HCT116 (cell line): ENCODE results near the gene SGK1. TPM values are rescaled to one million over a fixed set of nuclear protein-coding genes. Genes with fewer than 3 reads are reported as not detected.

Experiments used
- ATAC-seq: fragments of 200-7000 bp; cut with Tn5 transposase; 2 replicates; pipeline ENCODE4 v1.9.1; 2020; ENCODE audit warnings: mild to moderate bottlenecking, moderate library complexity
- BruUV-seq: library from RNA; stranded (reverse); fragments of 400-500 nt; replicated peaks from 2 replicates; lab custom pipeline; 2021; lab: Mats Ljungman, UMichigan
- CTCF ChIA-PET: fragments of 300-600 bp; sonication (Branson Sonifier 250); formaldehyde crosslinking; loops from one replicate; lab custom pipeline; 2021; ENCODE audit warnings: antibody characterized with exemption; lab: Charles Lee
- POLR2A ChIA-PET: fragments of 300-600, 350-600 bp; sonication (Branson Sonifier 250); formaldehyde crosslinking; loops from one replicate; lab custom pipeline; 2021; ENCODE audit warnings: antibody characterized with exemption; lab: Charles Lee
- RAD21 ChIA-PET, 2 experiments: fragments of 300-600 bp; sonication (Branson Sonifier 250); formaldehyde crosslinking; loops; one replicate each; lab custom pipeline; 2023; ENCODE audit warnings: low total read pairs in 2 of 2; ENCODE audit not compliant: uncharacterized antibody in 2 of 2, unreplicated experiment in 2 of 2, low non-redundant PET in 1 of 2; lab: Charles Lee
- DNase-seq: peaks from one replicate; pipeline ENCODE4 v3.0.0-alpha.2; 2010; ENCODE audit warnings: low read depth, low spot score
- H2AFZ ChIP-seq: fragments of 200-600 bp; shearing (Covaris generic), sonication (generic); 2 replicates; pipeline ENCODE4 v1.6.1; 2017; ENCODE audit warnings: low read depth, mixed run types, mixed read lengths, antibody characterized with exemption, low read length; ENCODE audit not compliant: poor library complexity, severe bottlenecking
- H3K27ac ChIP-seq: 2 replicates; pipeline ENCODE4 v1.5.1; 2012; ENCODE audit warnings: low read depth, low read length
- H3K27me3 ChIP-seq: fragments of 200-600 bp; sonication (generic); 2 replicates; pipeline ENCODE4 v1.6.1; 2016; ENCODE audit warnings: mixed run types, low read length, mixed read lengths; ENCODE audit not compliant: insufficient read depth
- H3K36me3 ChIP-seq, 2 experiments: fragments of 200-500 bp in 1 of 2; fragments of 200-600 bp in 1 of 2; sonication (Bioruptor generic) in 1 of 2; sonication (generic) in 1 of 2; 2 replicates each; pipeline versions ENCODE4 v1.5.1 to v1.6.1; 2014 to 2016; ENCODE audit warnings: low read length in 2 of 2, inconsistent platforms in 1 of 2, mixed read lengths in 1 of 2, mixed run types in 1 of 2; ENCODE audit not compliant: insufficient read depth in 2 of 2, control insufficient read depth in 1 of 2
- H3K4me1 ChIP-seq, 2 experiments: fragments of 200-600 bp in 1 of 2; sonication (generic) in 1 of 2; 2 replicates each; pipeline versions ENCODE4 v1.5.1 to v1.6.1; 2012 to 2017; ENCODE audit warnings: low read length in 2 of 2, inconsistent platforms in 1 of 2, mild to moderate bottlenecking in 1 of 2, mixed read lengths in 1 of 2, mixed run types in 1 of 2, moderate library complexity in 1 of 2; ENCODE audit not compliant: insufficient read depth in 2 of 2, control insufficient read depth in 1 of 2
- H3K4me2 ChIP-seq: fragments of 200-600 bp; sonication (generic); 2 replicates; pipeline ENCODE4 v1.6.1; 2017; ENCODE audit warnings: mixed run types, low read length, mixed read lengths
- H3K4me3 ChIP-seq, 2 experiments: fragments of 200-600 bp in 1 of 2; sonication (generic) in 1 of 2; replicated peaks in 1 of 2; 2 replicates each; pipeline ENCODE4 v1.5.1; 2011 to 2016; ENCODE audit warnings: low read length in 2 of 2, control low read depth in 1 of 2, low read depth in 1 of 2, mild to moderate bottlenecking in 1 of 2, mixed read lengths in 1 of 2, mixed run types in 1 of 2
- H3K79me2 ChIP-seq: fragments of 200-600 bp; sonication (generic); 2 replicates; pipeline ENCODE4 v1.6.1; 2017; ENCODE audit warnings: mild to moderate bottlenecking, mixed run types, low read length, moderate library complexity, mixed read lengths; ENCODE audit not compliant: insufficient read depth
- H3K9ac ChIP-seq: fragments of 200-600 bp; sonication (generic); 2 replicates; pipeline ENCODE4 v1.6.1; 2016; ENCODE audit warnings: low read length, mixed read lengths
- H3K9me2 ChIP-seq: fragments of 200-600 bp; sonication (generic), shearing (Covaris generic); 2 replicates; pipeline ENCODE4 v1.6.1; 2017; ENCODE audit warnings: mixed run types, mild to moderate bottlenecking, moderate library complexity; ENCODE audit not compliant: insufficient read depth
- H3K9me3 ChIP-seq, 2 experiments: fragments of 200-500 bp in 1 of 2; fragments of 200-600 bp in 1 of 2; sonication (Bioruptor generic) in 1 of 2; sonication (generic) in 1 of 2; 2 replicates each; pipeline ENCODE4 v1.6.1; 2014 to 2017; ENCODE audit warnings: low read length in 2 of 2, mixed read lengths in 2 of 2, inconsistent platforms in 1 of 2, low read depth in 1 of 2, mild to moderate bottlenecking in 1 of 2, mixed run types in 1 of 2, moderate library complexity in 1 of 2; ENCODE audit not compliant: control insufficient read depth in 1 of 2, insufficient read depth in 1 of 2
- H4K20me1 ChIP-seq: fragments of 200-600 bp; sonication (generic), shearing (Covaris generic); 2 replicates; pipeline ENCODE4 v1.6.1; 2017; ENCODE audit warnings: mixed run types, mild to moderate bottlenecking, moderate library complexity; ENCODE audit not compliant: insufficient read depth
- ATF3 ChIP-seq: IDR thresholded peaks from 2 replicates; pipeline ENCODE4 v1.6.1; 2012
- CBX3 ChIP-seq: IDR thresholded peaks from 2 replicates; pipeline ENCODE4 v1.6.1; 2012; ENCODE audit warnings: low read depth
- EZH2phosphoT487 ChIP-seq: fragments of 200-600 bp; IDR thresholded peaks from 2 replicates; pipeline ENCODE4 v1.6.1; 2018; ENCODE audit warnings: antibody characterized with exemption, borderline replicate concordance
- FOSL1 ChIP-seq: IDR thresholded peaks from 2 replicates; pipeline ENCODE4 v1.6.1; 2012; ENCODE audit warnings: low read depth
- JUND ChIP-seq: IDR thresholded peaks from 2 replicates; pipeline ENCODE4 v1.6.1; 2012
- POLR2A ChIP-seq: IDR thresholded peaks from 2 replicates; pipeline ENCODE4 v1.7.0; 2011; ENCODE audit warnings: borderline replicate concordance; ENCODE audit not compliant: insufficient read depth, insufficient read length; ENCODE audit errors: extremely low read depth
- RAD21 ChIP-seq: IDR thresholded peaks from 2 replicates; pipeline ENCODE4 v1.6.1; 2012; ENCODE audit warnings: low read depth, mild to moderate bottlenecking
- SIN3A ChIP-seq: IDR thresholded peaks from 2 replicates; pipeline ENCODE4 v1.6.1; 2012; ENCODE audit warnings: low read depth
- SP1 ChIP-seq: IDR thresholded peaks from 2 replicates; pipeline ENCODE4 v1.6.1; 2012; ENCODE audit warnings: low read depth
- SRF ChIP-seq: IDR thresholded peaks from 2 replicates; pipeline ENCODE4 v1.6.1; 2012; ENCODE audit warnings: low read depth
- TCF7L2 ChIP-seq: IDR thresholded peaks from 2 replicates; pipeline ENCODE4 v1.7.0; 2011; ENCODE audit warnings: borderline replicate concordance, inconsistent platforms; ENCODE audit not compliant: insufficient read depth, insufficient read length; ENCODE audit errors: extremely low read depth
- YY1 ChIP-seq: IDR thresholded peaks from 2 replicates; pipeline ENCODE4 v1.6.1; 2011; ENCODE audit warnings: low read length, low read depth, moderate library complexity, mild to moderate bottlenecking; ENCODE audit not compliant: insufficient replicate concordance; ENCODE audit errors: extremely low read depth
- ZFX ChIP-seq: fragments of 450-650 bp; IDR thresholded peaks from 2 replicates; pipeline ENCODE4 v1.6.1; 2017
- ZNF274 ChIP-seq: fragments of 200-500 bp; sonication (Bioruptor generic); IDR thresholded peaks from 2 replicates; pipeline ENCODE4 v1.6.1; 2014; ENCODE audit warnings: mild to moderate bottlenecking, low read depth, low read length, inconsistent platforms
- intact Hi-C: fragments of 100-400 bp; cut with micrococcal nuclease; formaldehyde crosslinking; loops from 2 replicates; pipeline ENCODE4 v1.10.0; 2022
- total RNA-seq: library from RNA; stranded (reverse); gene quantifications from one replicate; pipeline ENCODE4 v1.2.1, GENCODE V29; 2021; ENCODE audit not compliant: unreplicated experiment
- TF ChIP-seq, protein P1 (sequence below): IDR thresholded peaks from 2 replicates; pipeline ENCODE4 v1.6.1; 2012
- TF ChIP-seq, protein P2 (sequence below): IDR thresholded peaks from 2 replicates; pipeline ENCODE4 v1.6.1; 2012; ENCODE audit warnings: low read depth
- TF ChIP-seq, protein P3 (sequence below), 3 experiments: fragments of 200-600 bp in 1 of 3; sonication (generic) in 1 of 3; IDR thresholded peaks in 2 of 3; conservative IDR thresholded peaks in 1 of 3; 2 replicates each; pipeline ENCODE4 v1.5.1; 2012 to 2017; ENCODE audit warnings: low read depth in 2 of 3, low read length in 2 of 3, antibody characterized with exemption in 1 of 3, borderline replicate concordance in 1 of 3, control low read depth in 1 of 3, mild to moderate bottlenecking in 1 of 3, mixed read lengths in 1 of 3, mixed run types in 1 of 3, moderate library complexity in 1 of 3; ENCODE audit not compliant: insufficient read depth in 1 of 3

The SGK1 gene
- total RNA-seq, 1 experiment from 2014 or later, result 4.5 TPM

GRCh38 chr6:134363323-134364039 is 45.6 kb upstream of the SGK1 start:
- no peaks in the 10 kb centered on the region for H3K27me3 ChIP-seq
- no peaks in the 10 kb centered on the region for H3K9me3 ChIP-seq
- TF ChIP-seq YY1 (no peak), TCF7L2 (no peak), ATF3 (no peak), POLR2A (no peak), RAD21 (no peak), SRF (no peak), SP1 (peak; percentile 64), FOSL1 (peak; percentile 86), ZFX (no peak), SIN3A (no peak; the same call in 1 of the 2 replicates), JUND (peak; percentile 89), CBX3 (peak; percentile 69), ZNF274 (no peak), EZH2phosphoT487 (no peak)
- TF ChIP-seq, protein P1, sequence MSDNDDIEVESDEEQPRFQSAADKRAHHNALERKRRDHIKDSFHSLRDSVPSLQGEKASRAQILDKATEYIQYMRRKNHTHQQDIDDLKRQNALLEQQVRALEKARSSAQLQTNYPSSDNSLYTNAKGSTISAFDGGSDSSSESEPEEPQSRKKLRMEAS, result peak; percentile 26; the same call in 1 of the 2 replicates
- TF ChIP-seq, protein P2, sequence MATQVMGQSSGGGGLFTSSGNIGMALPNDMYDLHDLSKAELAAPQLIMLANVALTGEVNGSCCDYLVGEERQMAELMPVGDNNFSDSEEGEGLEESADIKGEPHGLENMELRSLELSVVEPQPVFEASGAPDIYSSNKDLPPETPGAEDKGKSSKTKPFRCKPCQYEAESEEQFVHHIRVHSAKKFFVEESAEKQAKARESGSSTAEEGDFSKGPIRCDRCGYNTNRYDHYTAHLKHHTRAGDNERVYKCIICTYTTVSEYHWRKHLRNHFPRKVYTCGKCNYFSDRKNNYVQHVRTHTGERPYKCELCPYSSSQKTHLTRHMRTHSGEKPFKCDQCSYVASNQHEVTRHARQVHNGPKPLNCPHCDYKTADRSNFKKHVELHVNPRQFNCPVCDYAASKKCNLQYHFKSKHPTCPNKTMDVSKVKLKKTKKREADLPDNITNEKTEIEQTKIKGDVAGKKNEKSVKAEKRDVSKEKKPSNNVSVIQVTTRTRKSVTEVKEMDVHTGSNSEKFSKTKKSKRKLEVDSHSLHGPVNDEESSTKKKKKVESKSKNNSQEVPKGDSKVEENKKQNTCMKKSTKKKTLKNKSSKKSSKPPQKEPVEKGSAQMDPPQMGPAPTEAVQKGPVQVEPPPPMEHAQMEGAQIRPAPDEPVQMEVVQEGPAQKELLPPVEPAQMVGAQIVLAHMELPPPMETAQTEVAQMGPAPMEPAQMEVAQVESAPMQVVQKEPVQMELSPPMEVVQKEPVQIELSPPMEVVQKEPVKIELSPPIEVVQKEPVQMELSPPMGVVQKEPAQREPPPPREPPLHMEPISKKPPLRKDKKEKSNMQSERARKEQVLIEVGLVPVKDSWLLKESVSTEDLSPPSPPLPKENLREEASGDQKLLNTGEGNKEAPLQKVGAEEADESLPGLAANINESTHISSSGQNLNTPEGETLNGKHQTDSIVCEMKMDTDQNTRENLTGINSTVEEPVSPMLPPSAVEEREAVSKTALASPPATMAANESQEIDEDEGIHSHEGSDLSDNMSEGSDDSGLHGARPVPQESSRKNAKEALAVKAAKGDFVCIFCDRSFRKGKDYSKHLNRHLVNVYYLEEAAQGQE, result no peak
- TF ChIP-seq, protein P3, sequence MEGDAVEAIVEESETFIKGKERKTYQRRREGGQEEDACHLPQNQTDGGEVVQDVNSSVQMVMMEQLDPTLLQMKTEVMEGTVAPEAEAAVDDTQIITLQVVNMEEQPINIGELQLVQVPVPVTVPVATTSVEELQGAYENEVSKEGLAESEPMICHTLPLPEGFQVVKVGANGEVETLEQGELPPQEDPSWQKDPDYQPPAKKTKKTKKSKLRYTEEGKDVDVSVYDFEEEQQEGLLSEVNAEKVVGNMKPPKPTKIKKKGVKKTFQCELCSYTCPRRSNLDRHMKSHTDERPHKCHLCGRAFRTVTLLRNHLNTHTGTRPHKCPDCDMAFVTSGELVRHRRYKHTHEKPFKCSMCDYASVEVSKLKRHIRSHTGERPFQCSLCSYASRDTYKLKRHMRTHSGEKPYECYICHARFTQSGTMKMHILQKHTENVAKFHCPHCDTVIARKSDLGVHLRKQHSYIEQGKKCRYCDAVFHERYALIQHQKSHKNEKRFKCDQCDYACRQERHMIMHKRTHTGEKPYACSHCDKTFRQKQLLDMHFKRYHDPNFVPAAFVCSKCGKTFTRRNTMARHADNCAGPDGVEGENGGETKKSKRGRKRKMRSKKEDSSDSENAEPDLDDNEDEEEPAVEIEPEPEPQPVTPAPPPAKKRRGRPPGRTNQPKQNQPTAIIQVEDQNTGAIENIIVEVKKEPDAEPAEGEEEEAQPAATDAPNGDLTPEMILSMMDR (IDR thresholded peaks at IDR 0.05 in 2 of 3, conservative IDR thresholded peaks at IDR 0.05 in 1 of 3; ENCODE audit: borderline replicate concordance in 1 of 3, insufficient read depth in 1 of 3, low read depth in 2 of 3, low read length in 2 of 3), result no peak
- CTCF ChIA-PET, result no interaction called here
- peaks cover 3 to 16% of the 10 kb centered on the region in 2 experiments for H3K4me1 ChIP-seq
- RAD21 ChIA-PET, result no interaction called here
- H3K4me3 ChIP-seq, result no peak overlapping the region
- peak overlapping the region; percentile 58 for H3K4me2 ChIP-seq
- no peaks in the 10 kb centered on the region for H4K20me1 ChIP-seq
- intact Hi-C loops, result no loop called here
- no peaks in the 10 kb centered on the region for H3K9me2 ChIP-seq
- no peaks in the 10 kb centered on the region for H3K79me2 ChIP-seq
- H3K9ac ChIP-seq, result no peak overlapping the region
- peak; percentile 93 for ATAC-seq
- POLR2A ChIA-PET, result no interaction called here
- DNase-seq, result peak; percentile 82
- H3K36me3 ChIP-seq, result no peaks in the 10 kb centered on the region
- no peak overlapping the region for H2AFZ ChIP-seq
- peak overlapping the region; percentile 2; the same call in 1 of the 2 replicates for H3K27ac ChIP-seq
- no TSS peak for BruUV-seq
